Liver (tissue), 9 donors: ENCODE measurements around the gene FAM3A. TPM values are rescaled to one million over a fixed set of nuclear protein-coding genes. Genes with fewer than 3 reads are reported as not detected.

Experiments used
- DNase-seq: peaks from one replicate; pipeline ENCODE4 v3.0.0-alpha.2; 2017; ENCODE audit warnings: low spot score
- H3K27ac ChIP-seq, 2 donors: one replicate each; pipeline ENCODE4 v1.7.0; 2013; ENCODE audit warnings: inconsistent platforms in 2 of 2, low read length in 2 of 2, control low read depth in 1 of 2, low read depth in 1 of 2, mild to moderate bottlenecking in 1 of 2
- H3K27me3 ChIP-seq, 4 donors: one replicate each; pipeline versions ENCODE4 v1.6.1 to v1.7.0; 2013; ENCODE audit warnings: low read length in 3 of 4, inconsistent platforms in 1 of 4, mild to moderate bottlenecking in 1 of 4, moderate library complexity in 1 of 4; ENCODE audit not compliant: control insufficient read depth in 4 of 4, insufficient read depth in 4 of 4
- H3K36me3 ChIP-seq, 4 donors: one replicate each; pipeline versions ENCODE4 v1.6.1 to v1.7.0; 2013; ENCODE audit warnings: low read length in 3 of 4, mild to moderate bottlenecking in 3 of 4, low read depth in 1 of 4, moderate library complexity in 1 of 4; ENCODE audit not compliant: control insufficient read depth in 4 of 4, insufficient read depth in 3 of 4
- H3K4me1 ChIP-seq, 4 donors: one replicate each; pipeline versions ENCODE4 v1.6.1 to v1.7.0; 2013; ENCODE audit warnings: low read length in 3 of 4, mild to moderate bottlenecking in 3 of 4, moderate library complexity in 1 of 4; ENCODE audit not compliant: control insufficient read depth in 4 of 4, insufficient read depth in 4 of 4
- H3K4me3 ChIP-seq, 3 donors: one replicate each; pipeline versions ENCODE4 v1.6.1 to v1.7.0; 2013; ENCODE audit warnings: low read length in 3 of 3, control low read depth in 1 of 3, low read depth in 1 of 3, mild to moderate bottlenecking in 1 of 3
- H3K9ac ChIP-seq, 2 donors: one replicate each; pipeline ENCODE4 v1.7.0; 2013; ENCODE audit warnings: low read length in 2 of 2, mild to moderate bottlenecking in 2 of 2, moderate library complexity in 2 of 2, control low read depth in 1 of 2, low read depth in 1 of 2
- H3K9me3 ChIP-seq, 4 donors: one replicate each; pipeline versions ENCODE4 v1.6.1 to v1.7.0; 2013; ENCODE audit warnings: low read length in 3 of 4; ENCODE audit not compliant: control insufficient read depth in 4 of 4
- EGR1 ChIP-seq, 2 donors: IDR thresholded peaks; 2 replicates each; pipeline ENCODE4 v1.6.1; 2016 to 2018; ENCODE audit warnings: antibody characterized with exemption in 2 of 2, low read depth in 2 of 2
- FOXA1 ChIP-seq: IDR thresholded peaks from 2 replicates; pipeline ENCODE4 v1.6.1; 2016; ENCODE audit warnings: antibody characterized with exemption
- FOXA2 ChIP-seq: IDR thresholded peaks from 2 replicates; pipeline ENCODE4 v1.6.1; 2016; ENCODE audit warnings: antibody characterized with exemption
- GABPA ChIP-seq, 2 donors: IDR thresholded peaks in 1 of 2; conservative IDR thresholded peaks in 1 of 2; 2 replicates each; pipeline ENCODE4 v1.6.1; 2016; ENCODE audit warnings: antibody characterized with exemption in 2 of 2, mild to moderate bottlenecking in 1 of 2, moderate library complexity in 1 of 2
- HNF4A ChIP-seq, 2 donors: conservative IDR thresholded peaks; 2 replicates each; pipeline ENCODE4 v1.6.1; 2016; ENCODE audit warnings: antibody characterized with exemption in 2 of 2, mild to moderate bottlenecking in 2 of 2
- HNF4G ChIP-seq: IDR thresholded peaks from 2 replicates; pipeline ENCODE4 v1.6.1; 2016; ENCODE audit warnings: antibody characterized with exemption
- JUND ChIP-seq, 2 donors: IDR thresholded peaks; 2 replicates each; pipeline ENCODE4 v1.6.1; 2016; ENCODE audit warnings: antibody characterized with exemption in 2 of 2
- MAX ChIP-seq: IDR thresholded peaks from 2 replicates; pipeline ENCODE4 v1.6.1; 2016; ENCODE audit warnings: antibody characterized with exemption
- NR2F2 ChIP-seq: IDR thresholded peaks from 2 replicates; pipeline ENCODE4 v1.6.1; 2016; ENCODE audit warnings: antibody characterized with exemption
- RAD21 ChIP-seq, 2 donors: IDR thresholded peaks; 2 replicates each; pipeline ENCODE4 v1.6.1; 2016; ENCODE audit warnings: antibody characterized with exemption in 2 of 2, mild to moderate bottlenecking in 2 of 2
- REST ChIP-seq: IDR thresholded peaks from 2 replicates; pipeline ENCODE4 v1.6.1; 2016; ENCODE audit warnings: antibody characterized with exemption, mild to moderate bottlenecking
- RXRA ChIP-seq, 2 donors: IDR thresholded peaks; 2 replicates each; pipeline ENCODE4 v1.6.1; 2017 to 2018; ENCODE audit warnings: antibody characterized with exemption in 2 of 2, mild to moderate bottlenecking in 1 of 2
- SP1 ChIP-seq: IDR thresholded peaks from 2 replicates; pipeline ENCODE4 v1.6.1; 2018; ENCODE audit warnings: antibody characterized with exemption, mild to moderate bottlenecking
- YY1 ChIP-seq: IDR thresholded peaks from 2 replicates; pipeline ENCODE4 v1.6.1; 2016; ENCODE audit warnings: antibody characterized with exemption, mild to moderate bottlenecking
- ZBTB33 ChIP-seq: IDR thresholded peaks from 2 replicates; pipeline ENCODE4 v1.6.1; 2016; ENCODE audit warnings: antibody characterized with exemption
- WGBS: extraction: QIAGEN DNeasy Blood & Tissue Kit; methylation state at CpG from one replicate; pipeline ENCODE4 v1.1.7; 2013; 5-methylcytosine and 5-hydroxymethylcytosine counted together
- polyA plus RNA-seq, 2 donors: library from polyadenylated mRNA; stranded (reverse) in 1 of 2; unstranded in 1 of 2; fragments of 200-250 nt in 1 of 2; fragments of >200 nt in 1 of 2; fragmentation: Nextera tagmentation in 1 of 2; extraction: Ambion mirVana in 1 of 2; gene quantifications; one replicate each; pipeline versions ENCODE4 v1.2.1 to v1.2.3, GENCODE V29; 2013 to 2015
- total RNA-seq, 2 donors: library from RNA; depleted of rRNA; stranded (reverse); fragments of >200 nt; gene quantifications; one replicate each; pipeline ENCODE4 v1.2.3, GENCODE V29; 2014
- donor health status: healthy.
- donor health status: healthy.
- donor health status: healthy.
- donor health status: healthy.
- donor health status: healthy.

Gene FAM3A
- total and polyA plus RNA-seq, 4 donors: 11.6 to 36.3 (median 34.2) TPM

DNA sequence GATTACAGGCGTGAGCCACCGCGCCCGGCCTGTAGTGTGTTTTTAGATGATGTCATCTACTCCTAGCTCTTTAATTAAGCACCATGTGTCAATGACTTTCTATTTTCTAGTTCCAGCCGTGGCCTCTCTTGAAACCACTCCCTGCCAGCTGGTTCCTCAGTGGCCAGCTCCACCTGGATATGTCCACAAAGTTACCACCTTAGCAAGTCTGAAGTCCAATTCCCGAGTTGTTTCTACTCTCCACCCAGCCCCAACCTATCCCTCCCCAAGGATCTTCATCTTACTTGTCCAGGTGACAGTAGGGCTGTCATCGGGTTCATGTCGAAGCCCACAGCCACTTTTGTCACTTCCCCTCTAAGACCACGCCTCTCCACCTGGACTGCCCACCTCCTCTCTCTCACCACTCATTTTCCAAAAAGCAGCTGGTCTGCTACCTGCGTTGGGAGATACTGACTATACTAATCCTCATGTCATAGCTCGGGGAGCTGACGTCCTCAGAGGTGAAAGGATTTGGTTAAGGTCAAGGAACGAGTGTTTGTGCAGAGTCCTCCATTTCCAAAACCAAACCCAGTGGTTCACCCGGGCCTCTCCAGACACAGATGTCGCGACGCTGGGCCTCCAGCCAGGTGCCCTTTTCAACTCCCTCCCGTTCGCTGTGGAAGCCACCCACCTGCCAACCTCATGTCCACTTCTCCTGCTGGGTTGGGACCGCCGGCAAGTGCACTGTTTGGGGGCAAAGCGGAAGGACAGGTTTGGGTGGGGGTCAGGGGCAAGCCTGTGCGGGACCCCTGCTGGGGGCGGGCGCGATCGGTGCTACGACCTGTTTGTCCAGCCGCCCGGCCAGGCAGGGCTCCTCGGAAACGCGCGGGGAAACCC, 704 bp downstream of the FAM3A start:
- Histone ChIP-seq H3K9me3 (no peaks in the 10 kb centered on the region), H3K27me3 (no peaks in the 10 kb centered on the region), H3K9ac (peak overlapping the region; percentile 47 to 86), H3K36me3 (peaks cover 0 to 2% (median 0%) of the 10 kb centered on the region in 4 donors), H3K27ac (peak overlapping the region; percentile 91 to 94), H3K4me3 (peak overlapping the region; percentile 67 to 75 (median 71)), H3K4me1 (peaks cover 4 to 32% (median 15%) of the 10 kb centered on the region in 4 donors)
- no peak for TF ChIP-seq JUND (IDR thresholded peaks at IDR 0.05)
- peak in 1 of 2 donors; percentile 33 for TF ChIP-seq HNF4A (conservative IDR thresholded peaks at IDR 0.05)
- TF ChIP-seq YY1: no peak
- no peak for TF ChIP-seq HNF4G
- no peak for TF ChIP-seq RAD21 (IDR thresholded peaks at IDR 0.05)
- no peak for TF ChIP-seq SP1
- no peak for TF ChIP-seq GABPA (IDR thresholded peaks at IDR 0.05 in 1 of 2, conservative IDR thresholded peaks at IDR 0.05 in 1 of 2)
- no peak for TF ChIP-seq FOXA2
- TF ChIP-seq RXRA (IDR thresholded peaks at IDR 0.05): no peak
- TF ChIP-seq EGR1 (IDR thresholded peaks at IDR 0.05; ENCODE audit: low read depth in 2 of 2): no peak
- no peak for TF ChIP-seq REST
- no peak for TF ChIP-seq ZBTB33
- no peak for TF ChIP-seq MAX
- TF ChIP-seq NR2F2: peak; percentile 30
- DNase-seq: no peak
- 15% methylated on average over 34 of the region's 34 CpGs for WGBS

DNA sequence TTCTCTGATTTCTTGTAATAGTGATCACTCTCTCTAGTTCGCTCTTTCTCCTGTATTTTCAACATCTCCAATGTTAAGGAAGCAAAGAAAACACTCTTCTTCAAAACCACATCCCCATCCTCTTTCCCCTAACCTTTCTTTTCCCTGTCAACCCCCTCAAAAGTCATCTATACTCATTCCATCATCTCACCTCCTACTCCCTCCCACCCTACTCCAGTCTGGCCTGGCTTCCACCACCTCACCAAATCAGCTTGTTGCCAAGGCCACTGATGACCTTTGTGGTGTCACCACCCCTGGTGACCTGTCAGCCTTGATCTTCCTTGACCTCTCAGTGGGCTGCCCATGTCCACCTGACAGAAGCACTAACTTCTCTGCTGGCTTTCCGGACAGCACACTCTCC, 2.3 kb downstream of the FAM3A start:
- Histone ChIP-seq H3K36me3 (peaks cover 0 to 7% (median 2%) of the 10 kb centered on the region in 4 donors), H3K9me3 (peaks cover 0 to 3% (median 0%) of the 10 kb centered on the region in 4 donors), H3K4me3 (no peak overlapping the region), H3K9ac (no peak overlapping the region), H3K27me3 (no peaks in the 10 kb centered on the region), H3K27ac (no peak overlapping the region), H3K4me1 (peaks cover 4 to 32% (median 15%) of the 10 kb centered on the region in 4 donors)
- peak in 1 of 2 donors; percentile 38 for TF ChIP-seq RXRA (IDR thresholded peaks at IDR 0.05)
- no peak for TF ChIP-seq FOXA2
- TF ChIP-seq NR2F2: peak; percentile 75
- TF ChIP-seq FOXA1: no peak
- DNase-seq: no peak
- WGBS: 76% methylated on average over 2 of the region's 2 CpGs
